K562 (cell line): ENCODE results near the gene PLCB4. TPM values are rescaled to one million over a fixed set of nuclear protein-coding genes. Genes with fewer than 3 reads are reported as not detected.

Experiments used
- ATAC-seq: fragments of 200-7000 bp; cut with Tn5 transposase; 3 replicates; pipeline ENCODE4 v1.9.1; 2020; ENCODE audit warnings: moderate library complexity
- BruUV-seq: library from RNA; stranded (reverse); fragments of 400-500 nt; replicated peaks from 2 replicates; lab custom pipeline; 2021; lab: Mats Ljungman, UMichigan
- CTCF ChIA-PET: fragments of 300-600 bp; formaldehyde crosslinking; extraction: SDS; loops from one replicate; lab custom pipeline; 2021; ENCODE audit warnings: low intra/inter-chr PET ratio; lab: Yijun Ruan, JAX
- POLR2A ChIA-PET: fragments of 300-600, 350-650 bp; sonication (Branson Sonifier 250); formaldehyde crosslinking; extraction: SDS; loops from one replicate; lab custom pipeline; 2021; ENCODE audit warnings: antibody characterized with exemption, inconsistent platforms; lab: Yijun Ruan, JAX
- DNase-seq, 4 experiments: peaks; one replicate each; pipeline versions ENCODE4 v3.0.0 to v3.0.0-alpha.2; 2011 to 2018; ENCODE audit warnings: low spot score in 3 of 4, mixed read lengths in 3 of 4; ENCODE audit errors: extremely low read depth in 1 of 4
- FAIRE-seq: peaks from 2 replicates; lab custom pipeline; 2011; peaks lifted over from hg19 to GRCh38; lab: Jason Lieb, UNC
- H2AFZ ChIP-seq: 2 replicates; pipeline ENCODE4 v1.6.0; 2011; ENCODE audit warnings: low read depth, low read length, control low read depth, inconsistent platforms
- H3K27ac ChIP-seq: fragments of 200-600 bp; 3 replicates; pipeline ENCODE4 v1.8.0; 2011; ENCODE audit warnings: low read depth, mild to moderate bottlenecking, control low read depth, inconsistent platforms, low read length, moderate library complexity, mixed read lengths; ENCODE audit errors: extremely low read depth
- H3K27me3 ChIP-seq, 2 experiments: fragments of 300-600 bp in 1 of 2; 2 replicates in 1 of 2; 3 replicates in 1 of 2; pipeline versions ENCODE4 v1.6.0 to v1.8.0; 2011; ENCODE audit warnings: inconsistent platforms in 2 of 2, low read length in 2 of 2, mild to moderate bottlenecking in 1 of 2, mixed read lengths in 1 of 2, moderate library complexity in 1 of 2; ENCODE audit not compliant: control insufficient read depth in 2 of 2, insufficient read depth in 2 of 2
- H3K36me3 ChIP-seq: fragments of 300-600 bp; 3 replicates; pipeline ENCODE4 v1.8.0; 2011; ENCODE audit warnings: mild to moderate bottlenecking, low read length, inconsistent platforms; ENCODE audit not compliant: control insufficient read depth, insufficient read depth
- H3K4me1 ChIP-seq, 2 experiments: fragments of 200-600 bp in 1 of 2; replicated peaks in 1 of 2; 2 replicates in 1 of 2; 3 replicates in 1 of 2; pipeline versions ENCODE4 v1.5.1 to v1.8.0; 2011; ENCODE audit warnings: inconsistent platforms in 2 of 2, low read length in 2 of 2, mild to moderate bottlenecking in 1 of 2, mixed read lengths in 1 of 2, moderate library complexity in 1 of 2; ENCODE audit not compliant: control insufficient read depth in 2 of 2, insufficient read depth in 2 of 2
- H3K4me2 ChIP-seq: 2 replicates; pipeline ENCODE4 v1.6.1; 2011; ENCODE audit warnings: low read length, control low read depth, inconsistent platforms, mixed read lengths; ENCODE audit not compliant: insufficient read depth
- H3K4me3 ChIP-seq: fragments of 200-600 bp; sonication (generic), shearing (Covaris generic); 2 replicates; pipeline ENCODE4 v1.5.1; 2016; ENCODE audit warnings: control low read depth, inconsistent platforms
- H3K79me2 ChIP-seq: fragments of 200-600 bp; 3 replicates; pipeline ENCODE4 v1.8.0; 2011; ENCODE audit warnings: low read length, inconsistent platforms; ENCODE audit not compliant: control insufficient read depth, insufficient read depth
- H3K9ac ChIP-seq, 2 experiments: 2 replicates each; pipeline versions ENCODE4 v1.6.0 to v1.6.1; 2011; ENCODE audit warnings: low read depth in 2 of 2, low read length in 2 of 2, control low read depth in 1 of 2, inconsistent platforms in 1 of 2, mild to moderate bottlenecking in 1 of 2, mixed read lengths in 1 of 2; ENCODE audit not compliant: insufficient read depth in 1 of 2
- H3K9me1 ChIP-seq: one replicate; pipeline ENCODE4 v1.6.0; 2011; ENCODE audit warnings: inconsistent platforms, mild to moderate bottlenecking, low read length, moderate library complexity; ENCODE audit not compliant: control insufficient read depth, insufficient read depth
- H3K9me3 ChIP-seq: replicated peaks from 2 replicates; pipeline ENCODE4 v1.5.1; 2011; ENCODE audit warnings: low read depth, low read length, inconsistent platforms; ENCODE audit not compliant: control insufficient read depth, insufficient read depth
- H4K20me1 ChIP-seq: replicated peaks from 2 replicates; pipeline ENCODE4 v1.6.1; 2011; ENCODE audit warnings: low read length, inconsistent platforms, mixed read lengths; ENCODE audit not compliant: control insufficient read depth, insufficient read depth
- BCOR ChIP-seq: fragments of 450-650 bp; IDR thresholded peaks from 2 replicates; pipeline ENCODE4 v1.6.1; 2016
- CCNT2 ChIP-seq: IDR thresholded peaks from 2 replicates; pipeline ENCODE4 v1.6.1; 2011; ENCODE audit warnings: borderline replicate concordance, low read depth, mild to moderate bottlenecking, moderate library complexity, mixed read lengths, low read length; ENCODE audit not compliant: insufficient read length; ENCODE audit errors: extremely low read depth
- ERF ChIP-seq: fragments of 450-650 bp; formaldehyde crosslinking; IDR thresholded peaks from 2 replicates; pipeline ENCODE4 v1.4.0; 2020; ENCODE audit warnings: mild to moderate bottlenecking, mixed read lengths
- FOXA1 ChIP-seq: fragments of 450-650 bp; IDR thresholded peaks from 2 replicates; pipeline ENCODE4 v1.6.1; 2016; ENCODE audit warnings: mild to moderate bottlenecking, borderline replicate concordance
- MYC ChIP-seq, 2 experiments: fragments of 250-450 bp in 1 of 2; sonication (Bioruptor Pico) in 1 of 2; IDR thresholded peaks; 2 replicates each; pipeline versions ENCODE4 v1.5.1 to v1.6.1; 2012 to 2021; ENCODE audit warnings: low read depth in 2 of 2, borderline replicate concordance in 1 of 2, improper control_type of control experiment in 1 of 2, low read length in 1 of 2, mild to moderate bottlenecking in 1 of 2, moderate library complexity in 1 of 2
- PCBP1 ChIP-seq: fragments of 200-400 bp; formaldehyde crosslinking; IDR thresholded peaks from 2 replicates; pipeline ENCODE4 v1.6.1; 2018; ENCODE audit warnings: mild to moderate bottlenecking, low read depth, low read length; ENCODE audit not compliant: poor library complexity, severe bottlenecking
- SMARCA5 ChIP-seq: fragments of 450-650 bp; IDR thresholded peaks from 2 replicates; pipeline ENCODE4 v1.6.1; 2016
- U2AF2 ChIP-seq: fragments of 200-400 bp; formaldehyde crosslinking; optimal IDR thresholded peaks from 2 replicates; pipeline ENCODE3; 2017; ENCODE audit warnings: low read depth, mild to moderate bottlenecking, low read length
- YY1 ChIP-seq, 3 experiments: IDR thresholded peaks; 2 replicates each; pipeline ENCODE4 v1.6.1; 2011; ENCODE audit warnings: low read length in 2 of 3, mild to moderate bottlenecking in 2 of 3, moderate library complexity in 2 of 3, borderline replicate concordance in 1 of 3, control low read depth in 1 of 3, low read depth in 1 of 3; ENCODE audit not compliant: insufficient read depth in 3 of 3, insufficient replicate concordance in 2 of 3, control insufficient read depth in 1 of 3, insufficient read length in 1 of 3; ENCODE audit errors: extremely low read depth in 1 of 3
- ZNF57 ChIP-seq: fragments of 450-650 bp; formaldehyde crosslinking; IDR thresholded peaks from 2 replicates; pipeline ENCODE4 v1.4.0; 2020; ENCODE audit warnings: mild to moderate bottlenecking, moderate library complexity
- WGBS: fragments of 100-300 bp; shearing (Covaris generic); methylation state at CpG from one replicate; pipeline ENCODE4 v1.1.6; 2016; ENCODE audit warnings: low coverage, mixed read lengths; ENCODE audit not compliant: insufficient coverage; ENCODE audit errors: missing lambda C conversion rate; 5-methylcytosine and 5-hydroxymethylcytosine counted together
- in situ Hi-C: fragments of 300-500 bp; cut with MboI; formaldehyde crosslinking; loops from 4 replicates; pipeline ENCODE4 v1.15.0; 2018; ENCODE audit warnings: inconsistent platforms, mixed read lengths
- intact Hi-C: fragments of 100-400 bp; cut with micrococcal nuclease; formaldehyde crosslinking; loops from 2 replicates; pipeline ENCODE4 v1.14.2; 2022
- polyA plus RNA-seq, 8 experiments: library from polyadenylated mRNA; depleted of rRNA in 4 of 8; stranded (reverse) in 5 of 8; unstranded in 3 of 8; fragments of >200 nt; fragmentation: Nextera tagmentation in 2 of 8; fragmentation: Illumina TruSeq in 1 of 8; extraction: Ambion mirVana in 2 of 8; extraction: Trizol in 1 of 8; gene quantifications; 2 replicates each; pipeline versions ENCODE4 v1.2.1 to v1.2.3, GENCODE V29; 2011 to 2014; ENCODE audit warnings: inconsistent platforms in 1 of 8, missing spikeins in 1 of 8
- total RNA-seq, 7 experiments: library from RNA; depleted of rRNA in 6 of 7; stranded (reverse); fragments of >200 nt in 6 of 7; fragmentation: Illumina TruSeq in 2 of 7; extraction: Trizol in 2 of 7; gene quantifications; 2 replicates each; pipeline versions ENCODE4 v1.2.1 to v1.2.3, GENCODE V29; 2011 to 2021; ENCODE audit warnings: low replicate concordance in 1 of 7
- TF ChIP-seq, protein P1 (sequence below): fragments of 250-450 bp; sonication (Bioruptor Pico); IDR thresholded peaks from 2 replicates; pipeline ENCODE4 v1.5.0; 2022; ENCODE audit warnings: mild to moderate bottlenecking

Gene PLCB4
- total and polyA plus RNA-seq, 9 of the 15 experiments (the other 6 are each of a cell fraction or from before 2014, with no cell fraction given) = 0.20 to 2.9 (median 0.52) TPM

DNA sequence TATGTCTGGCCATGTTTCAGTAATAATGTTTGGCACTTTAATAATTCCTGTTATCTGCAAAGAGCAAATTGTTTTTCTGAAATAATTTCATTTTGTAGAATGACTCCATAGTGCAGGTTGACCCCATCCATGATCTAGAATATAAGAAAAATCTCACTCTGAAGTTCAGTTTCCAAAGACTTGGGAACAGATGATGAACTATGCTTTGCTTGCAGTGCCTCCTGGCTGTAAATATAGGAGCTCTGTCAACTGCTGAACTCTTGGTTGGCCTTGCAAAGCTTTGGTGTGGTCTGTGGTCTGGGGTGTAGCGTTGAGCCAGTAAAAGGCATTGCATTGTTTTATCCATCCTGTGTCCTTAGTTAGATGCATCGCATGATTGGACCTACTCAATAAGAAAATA, 104.0 kb downstream of the PLCB4 start (continued):
- no peak for TF ChIP-seq YY1 (IDR thresholded peaks at IDR 0.05; ENCODE audit: borderline replicate concordance in 1 of 3, control insufficient read depth in 1 of 3, extremely low read depth in 1 of 3, insufficient read depth in 3 of 3, insufficient read length in 1 of 3, insufficient replicate concordance in 2 of 3, low read depth in 1 of 3, low read length in 2 of 3)

DNA sequence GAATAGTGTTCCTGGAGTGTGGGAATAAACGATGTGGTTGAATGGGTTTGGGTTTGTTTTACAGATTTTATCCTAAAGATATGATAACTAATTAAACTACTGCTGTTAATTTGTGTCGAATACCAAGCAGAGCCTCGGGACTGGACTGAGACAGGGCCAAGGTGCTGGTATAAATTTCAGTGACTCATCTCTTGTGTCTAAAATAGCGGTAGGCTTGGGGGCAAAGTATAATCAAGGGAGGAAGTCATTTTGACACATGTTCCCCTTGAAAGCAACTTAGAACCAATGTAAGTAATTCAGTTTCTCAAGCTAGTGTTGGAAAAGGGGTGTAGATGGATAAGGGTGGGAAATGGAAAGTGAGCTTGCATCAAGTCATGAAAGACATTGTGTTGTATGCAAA, 108.4 kb downstream of the PLCB4 start:
- no peaks in the 10 kb centered on the region for H3K9me1 ChIP-seq
- H4K20me1 ChIP-seq = no peaks in the 10 kb centered on the region
- intact Hi-C loops = no loop called here
- no peaks in the 10 kb centered on the region for H3K27me3 ChIP-seq
- H3K9ac ChIP-seq = no peak overlapping the region
- ATAC-seq = no peak
- no peak overlapping the region for H2AFZ ChIP-seq
- H3K36me3 ChIP-seq = no peaks in the 10 kb centered on the region
- in situ Hi-C loops = no loop called here
- BruUV-seq = no TSS peak
- H3K4me2 ChIP-seq = no peak overlapping the region
- no peak overlapping the region for H3K4me3 ChIP-seq
- no peaks in the 10 kb centered on the region for H3K4me1 ChIP-seq
- POLR2A ChIA-PET = no interaction called here
- FAIRE-seq = no peak
- no peak for TF ChIP-seq FOXA1
- no peak for TF ChIP-seq CCNT2
- no peak for TF ChIP-seq PCBP1
- TF ChIP-seq SMARCA5 = no peak
- no peak for TF ChIP-seq ERF
- TF ChIP-seq, protein P1, sequence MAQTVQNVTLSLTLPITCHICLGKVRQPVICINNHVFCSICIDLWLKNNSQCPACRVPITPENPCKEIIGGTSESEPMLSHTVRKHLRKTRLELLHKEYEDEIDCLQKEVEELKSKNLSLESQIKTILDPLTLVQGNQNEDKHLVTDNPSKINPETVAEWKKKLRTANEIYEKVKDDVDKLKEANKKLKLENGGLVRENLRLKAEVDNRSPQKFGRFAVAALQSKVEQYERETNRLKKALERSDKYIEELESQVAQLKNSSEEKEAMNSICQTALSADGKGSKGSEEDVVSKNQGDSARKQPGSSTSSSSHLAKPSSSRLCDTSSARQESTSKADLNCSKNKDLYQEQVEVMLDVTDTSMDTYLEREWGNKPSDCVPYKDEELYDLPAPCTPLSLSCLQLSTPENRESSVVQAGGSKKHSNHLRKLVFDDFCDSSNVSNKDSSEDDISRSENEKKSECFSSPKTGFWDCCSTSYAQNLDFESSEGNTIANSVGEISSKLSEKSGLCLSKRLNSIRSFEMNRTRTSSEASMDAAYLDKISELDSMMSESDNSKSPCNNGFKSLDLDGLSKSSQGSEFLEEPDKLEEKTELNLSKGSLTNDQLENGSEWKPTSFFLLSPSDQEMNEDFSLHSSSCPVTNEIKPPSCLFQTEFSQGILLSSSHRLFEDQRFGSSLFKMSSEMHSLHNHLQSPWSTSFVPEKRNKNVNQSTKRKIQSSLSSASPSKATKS = no peak
- no peak for TF ChIP-seq BCOR
- no peak for TF ChIP-seq U2AF2
- TF ChIP-seq MYC (IDR thresholded peaks at IDR 0.05; ENCODE audit: low read depth, low read length) = no peak
- no peak for TF ChIP-seq MYC (CRISPR knock-in tag; IDR thresholded peaks at IDR 0.05; ENCODE audit: borderline replicate concordance, low read depth)
- no peak for TF ChIP-seq ZNF57 (CRISPR knock-in tag)
- TF ChIP-seq, all 486 proteins: peak for 0
- CTCF ChIA-PET = no interaction called here
- no peak overlapping the region for H3K27ac ChIP-seq
- 15% methylated on average over 4 of the region's 4 CpGs for WGBS
- H3K9me3 ChIP-seq = no peaks in the 10 kb centered on the region
- H3K79me2 ChIP-seq = no peaks in the 10 kb centered on the region
- DNase-seq = no peak
